Measurements from ENCODE around the gene CAMK2A.

CAMK2A gene

GRCh38 chr5:150291388-150292385, 2.1 kb upstream of the CAMK2A start:
- Histone ChIP-seq H3K27ac (ENCODE audit: extremely low read depth, low read depth, low read length) (no peak overlapping the region), H3K9me3 (ENCODE audit: control insufficient read depth, insufficient read depth, low read depth, low read length) (no peaks in the 10 kb centered on the region), H3K4me3 (ENCODE audit: low read depth, low read length) (no peak overlapping the region), H3K36me3 (ENCODE audit: control insufficient read depth in 2 of 2, insufficient read depth in 1 of 2, low read length in 2 of 2) (no peaks in the 10 kb centered on the region), H3K4me1 (ENCODE audit: control insufficient read depth, insufficient read depth, low read length) (peaks cover 3% of the 10 kb centered on the region; the same call in 1 of the 2 replicates)
- TF ChIP-seq GLIS2 (tag by site-specific recombination; IDR thresholded peaks at IDR 0.05) (peak; percentile 12; the same call in 1 of the 2 replicates), BCL11A (tag by site-specific recombination; IDR thresholded peaks at IDR 0.05; ENCODE audit: low read depth) (no peak), ZNF324 (tag by site-specific recombination; IDR thresholded peaks at IDR 0.05) (no peak), ZIC2 (tag by site-specific recombination; IDR thresholded peaks at IDR 0.05) (peak; percentile 76), EGR2 (tag by site-specific recombination; IDR thresholded peaks at IDR 0.05; ENCODE audit: low read depth) (peak; percentile 41; the same call in 1 of the 2 replicates), ZNF777 (tag by site-specific recombination; IDR thresholded peaks at IDR 0.05; ENCODE audit: borderline replicate concordance) (no peak), GLIS1 (tag by site-specific recombination; IDR thresholded peaks at IDR 0.05) (peak; percentile 97), ZFHX2 (tag by site-specific recombination; conservative IDR thresholded peaks at IDR 0.05) (peak; percentile 71), ZBTB20 (tag by site-specific recombination; IDR thresholded peaks at IDR 0.05) (peak; percentile 75), ZNF341 (tag by site-specific recombination; IDR thresholded peaks at IDR 0.05; ENCODE audit: low read depth) (0 out of 2 replicates have a peak, but pooled peaks have one; percentile 13)
- TF ChIP-seq, protein P1, sequence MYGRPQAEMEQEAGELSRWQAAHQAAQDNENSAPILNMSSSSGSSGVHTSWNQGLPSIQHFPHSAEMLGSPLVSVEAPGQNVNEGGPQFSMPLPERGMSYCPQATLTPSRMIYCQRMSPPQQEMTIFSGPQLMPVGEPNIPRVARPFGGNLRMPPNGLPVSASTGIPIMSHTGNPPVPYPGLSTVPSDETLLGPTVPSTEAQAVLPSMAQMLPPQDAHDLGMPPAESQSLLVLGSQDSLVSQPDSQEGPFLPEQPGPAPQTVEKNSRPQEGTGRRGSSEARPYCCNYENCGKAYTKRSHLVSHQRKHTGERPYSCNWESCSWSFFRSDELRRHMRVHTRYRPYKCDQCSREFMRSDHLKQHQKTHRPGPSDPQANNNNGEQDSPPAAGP (tag by site-specific recombination; IDR thresholded peaks at IDR 0.05), result peak; percentile 84
- TF ChIP-seq, protein P2, sequence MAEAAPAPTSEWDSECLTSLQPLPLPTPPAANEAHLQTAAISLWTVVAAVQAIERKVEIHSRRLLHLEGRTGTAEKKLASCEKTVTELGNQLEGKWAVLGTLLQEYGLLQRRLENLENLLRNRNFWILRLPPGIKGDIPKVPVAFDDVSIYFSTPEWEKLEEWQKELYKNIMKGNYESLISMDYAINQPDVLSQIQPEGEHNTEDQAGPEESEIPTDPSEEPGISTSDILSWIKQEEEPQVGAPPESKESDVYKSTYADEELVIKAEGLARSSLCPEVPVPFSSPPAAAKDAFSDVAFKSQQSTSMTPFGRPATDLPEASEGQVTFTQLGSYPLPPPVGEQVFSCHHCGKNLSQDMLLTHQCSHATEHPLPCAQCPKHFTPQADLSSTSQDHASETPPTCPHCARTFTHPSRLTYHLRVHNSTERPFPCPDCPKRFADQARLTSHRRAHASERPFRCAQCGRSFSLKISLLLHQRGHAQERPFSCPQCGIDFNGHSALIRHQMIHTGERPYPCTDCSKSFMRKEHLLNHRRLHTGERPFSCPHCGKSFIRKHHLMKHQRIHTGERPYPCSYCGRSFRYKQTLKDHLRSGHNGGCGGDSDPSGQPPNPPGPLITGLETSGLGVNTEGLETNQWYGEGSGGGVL (tag by site-specific recombination; IDR thresholded peaks at IDR 0.05), result peak; percentile 96
- POLR2A ChIA-PET, result interaction anchor here (0.6 to 0.8 kb wide), 2 partner anchors 9 to 25 kb away, joined by 3 to 4 read pairs; no protein-coding TSS in a partner anchor
- CTCF ChIA-PET, result interaction anchor here (0.9 to 1.0 kb wide), 2 partner anchors 60 to 73 kb away, joined by 3 read pairs; no protein-coding TSS in a partner anchor

GRCh38 chr5:150288791-150289190, 782 bp downstream of the CAMK2A start:
- Histone ChIP-seq H3K36me3 (ENCODE audit: control insufficient read depth in 2 of 2, insufficient read depth in 1 of 2, low read length in 2 of 2) (no peaks in the 10 kb centered on the region), H3K4me1 (ENCODE audit: control insufficient read depth, insufficient read depth, low read length) (no peaks in the 10 kb centered on the region; the same call in 1 of the 2 replicates), H3K9me3 (ENCODE audit: control insufficient read depth, insufficient read depth, low read depth, low read length) (no peaks in the 10 kb centered on the region), H3K4me3 (ENCODE audit: low read depth, low read length) (no peak overlapping the region), H3K27ac (ENCODE audit: extremely low read depth, low read depth, low read length) (no peak overlapping the region)
- ChIA-PET POLR2A (no interaction called here), CTCF (interaction anchor here (1.1 kb wide), 1 partner anchor 62 kb away, joined by 3 read pairs; no protein-coding TSS in a partner anchor)
- TF ChIP-seq ZNF558 (tag by site-specific recombination; IDR thresholded peaks at IDR 0.05), result no peak
- no peak for TF ChIP-seq ZNF132 (tag by site-specific recombination; IDR thresholded peaks at IDR 0.05; ENCODE audit: borderline replicate concordance)
- no peak for TF ChIP-seq ZNF776 (tag by site-specific recombination; IDR thresholded peaks at IDR 0.05; ENCODE audit: borderline replicate concordance)
- no peak for TF ChIP-seq ZNF623 (tag by site-specific recombination; IDR thresholded peaks at IDR 0.05)
- no peak for TF ChIP-seq ZNF48 (tag by site-specific recombination; IDR thresholded peaks at IDR 0.05)
- no peak for TF ChIP-seq ZSCAN16 (tag by site-specific recombination; IDR thresholded peaks at IDR 0.05)
- TF ChIP-seq YY2 (tag by site-specific recombination; IDR thresholded peaks at IDR 0.05), result no peak
- TF ChIP-seq GLI2 (tag by site-specific recombination; IDR thresholded peaks at IDR 0.05; ENCODE audit: borderline replicate concordance, low read depth), result no peak
- no peak for TF ChIP-seq ZNF341 (tag by site-specific recombination; IDR thresholded peaks at IDR 0.05; ENCODE audit: low read depth)

All from HEK293 (cell line).